HepG2 (cell line): ENCODE data around the gene ZNF169.

ENCODE experiments used
- CHD4 ChIP-seq: fragments of 200-600 bp; sonication (generic); IDR thresholded peaks from 2 replicates; pipeline ENCODE4 v1.7.0; 2017; ENCODE audit warnings: mild to moderate bottlenecking, low read length, borderline replicate concordance
- POLR2AphosphoS2 ChIP-seq: IDR thresholded peaks from 2 replicates; pipeline ENCODE4 v1.6.1; 2011; ENCODE audit warnings: low read depth, low read length, improper control_type of control experiment
- SMAD9 ChIP-seq: sonication (generic); formaldehyde crosslinking; IDR thresholded peaks from 2 replicates; pipeline ENCODE4 v1.5.1; 2020; ENCODE audit warnings: mild to moderate bottlenecking, missing genetic modification reagents
- TF ChIP-seq, protein P1 (sequence below): sonication (generic); formaldehyde crosslinking; IDR thresholded peaks from 2 replicates; pipeline ENCODE4 v1.5.0; 2020; ENCODE audit warnings: mild to moderate bottlenecking, missing genetic modification reagents

DNA sequence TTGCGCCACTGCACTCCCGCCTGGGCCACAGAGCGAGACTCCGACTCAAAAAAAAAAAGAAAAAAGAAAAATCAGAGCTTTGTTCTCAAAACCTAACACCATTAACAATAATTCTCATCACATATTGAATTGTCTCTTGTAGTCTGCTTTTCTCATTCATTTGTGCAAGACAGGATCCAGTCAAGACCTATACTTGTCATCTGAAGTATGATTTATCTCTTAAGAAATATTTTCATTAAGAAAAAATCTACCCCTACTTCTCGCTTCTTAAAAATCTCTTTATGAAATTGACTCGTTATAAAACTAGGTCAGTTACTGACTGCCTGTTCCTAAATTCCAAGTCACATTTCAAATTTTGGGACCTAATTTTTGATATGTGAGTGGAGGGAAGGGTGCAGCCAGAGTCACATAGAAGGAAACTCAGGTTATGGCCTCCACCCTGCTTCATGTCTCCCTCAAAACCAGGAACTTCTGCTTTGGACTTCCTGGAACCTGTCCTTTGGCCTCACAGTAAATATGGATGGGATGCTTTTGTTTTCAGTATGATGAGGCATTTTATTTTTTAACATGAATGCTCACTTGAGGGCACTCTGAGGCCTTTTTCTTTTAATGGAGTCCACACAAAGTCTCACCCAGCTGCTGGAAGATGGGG is 18.9 kb downstream of the ZNF169 start:
- TF ChIP-seq SMAD9 (CRISPR knock-in tag) (no peak), CHD4 (no peak), POLR2AphosphoS2 (no peak)
- TF ChIP-seq, protein P1, sequence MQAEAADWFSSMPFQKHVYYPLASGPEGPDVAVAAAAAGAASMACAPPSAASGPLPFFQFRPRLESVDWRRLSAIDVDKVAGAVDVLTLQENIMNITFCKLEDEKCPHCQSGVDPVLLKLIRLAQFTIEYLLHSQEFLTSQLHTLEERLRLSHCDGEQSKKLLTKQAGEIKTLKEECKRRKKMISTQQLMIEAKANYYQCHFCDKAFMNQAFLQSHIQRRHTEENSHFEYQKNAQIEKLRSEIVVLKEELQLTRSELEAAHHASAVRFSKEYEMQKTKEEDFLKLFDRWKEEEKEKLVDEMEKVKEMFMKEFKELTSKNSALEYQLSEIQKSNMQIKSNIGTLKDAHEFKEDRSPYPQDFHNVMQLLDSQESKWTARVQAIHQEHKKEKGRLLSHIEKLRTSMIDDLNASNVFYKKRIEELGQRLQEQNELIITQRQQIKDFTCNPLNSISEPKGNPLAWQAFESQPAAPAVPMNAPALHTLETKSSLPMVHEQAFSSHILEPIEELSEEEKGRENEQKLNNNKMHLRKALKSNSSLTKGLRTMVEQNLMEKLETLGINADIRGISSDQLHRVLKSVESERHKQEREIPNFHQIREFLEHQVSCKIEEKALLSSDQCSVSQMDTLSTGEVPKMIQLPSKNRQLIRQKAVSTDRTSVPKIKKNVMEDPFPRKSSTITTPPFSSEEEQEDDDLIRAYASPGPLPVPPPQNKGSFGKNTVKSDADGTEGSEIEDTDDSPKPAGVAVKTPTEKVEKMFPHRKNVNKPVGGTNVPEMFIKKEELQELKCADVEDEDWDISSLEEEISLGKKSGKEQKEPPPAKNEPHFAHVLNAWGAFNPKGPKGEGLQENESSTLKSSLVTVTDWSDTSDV (CRISPR knock-in tag), result no peak
